EL (cell line): ENCODE results near the gene RTL5.

Source experiments
- DNase-seq: peaks from one replicate; pipeline ENCODE4 v3.0.0-alpha.2; 2016

Gene RTL5

GRCh38 chrX:72107841-72108595 is 23.7 kb downstream of the RTL5 start:
- DNase-seq = no peak

GRCh38 chrX:72107320-72107719 is 24.4 kb downstream of the RTL5 start:
- DNase-seq = peak; percentile 72

GRCh38 chrX:72105436-72105835 is 26.3 kb downstream of the RTL5 start:
- no peak for DNase-seq

DNA sequence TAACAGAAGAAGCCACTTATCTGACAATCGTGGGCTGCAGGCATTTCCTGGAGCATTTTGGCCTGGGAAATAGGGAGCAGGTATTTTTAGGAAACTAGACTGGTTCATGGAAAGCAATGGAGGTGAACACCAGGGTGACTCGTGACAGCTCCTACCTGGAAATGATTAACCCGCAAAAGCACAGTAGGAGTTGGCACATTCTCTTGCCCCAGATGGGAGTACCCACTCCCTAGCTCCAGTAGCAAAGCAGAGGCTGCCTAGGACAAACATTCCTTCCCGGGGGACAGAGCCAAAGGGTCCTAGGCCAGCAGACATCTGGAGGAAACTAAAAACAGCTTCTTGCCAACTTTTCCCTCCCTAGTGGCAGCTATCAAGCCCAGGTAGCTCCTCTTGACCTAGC is 29.0 kb downstream of the RTL5 start:
- DNase-seq = no peak

- DNase-seq = no peak
Measured at GRCh38 chrX:72102126-72102525, 29.6 kb downstream of the RTL5 start.

DNA sequence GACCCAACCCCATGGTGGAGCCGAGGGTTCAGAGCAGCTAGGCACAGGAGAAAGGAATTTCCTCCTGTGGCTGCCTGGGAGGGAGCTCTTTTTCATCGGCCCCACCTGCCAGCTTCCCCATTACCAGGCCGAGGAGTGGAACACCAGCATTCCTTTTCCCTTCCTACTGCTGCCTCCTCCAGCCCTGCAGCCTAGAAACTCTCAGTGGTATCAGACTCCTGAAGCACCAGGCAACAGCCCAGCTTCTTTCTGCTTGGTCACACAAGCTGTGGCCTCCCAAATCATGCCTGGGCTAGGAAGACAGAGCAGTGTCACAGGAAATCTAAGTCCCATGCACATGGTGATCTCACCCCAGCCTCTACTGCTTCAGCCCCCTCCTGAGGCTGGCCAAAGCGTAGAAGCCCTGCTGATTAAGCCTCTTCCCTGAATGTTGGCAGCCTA is 30.1 kb downstream of the RTL5 start:
- DNase-seq = no peak

GRCh38 chrX:72100824-72101351 is 30.8 kb downstream of the RTL5 start:
- DNase-seq = no peak

- DNase-seq = no peak
Measured at GRCh38 chrX:72100051-72100755, 31.5 kb downstream of the RTL5 start.

- no peak for DNase-seq
Measured at GRCh38 chrX:72097098-72097497, 34.6 kb downstream of the RTL5 start.

DNA sequence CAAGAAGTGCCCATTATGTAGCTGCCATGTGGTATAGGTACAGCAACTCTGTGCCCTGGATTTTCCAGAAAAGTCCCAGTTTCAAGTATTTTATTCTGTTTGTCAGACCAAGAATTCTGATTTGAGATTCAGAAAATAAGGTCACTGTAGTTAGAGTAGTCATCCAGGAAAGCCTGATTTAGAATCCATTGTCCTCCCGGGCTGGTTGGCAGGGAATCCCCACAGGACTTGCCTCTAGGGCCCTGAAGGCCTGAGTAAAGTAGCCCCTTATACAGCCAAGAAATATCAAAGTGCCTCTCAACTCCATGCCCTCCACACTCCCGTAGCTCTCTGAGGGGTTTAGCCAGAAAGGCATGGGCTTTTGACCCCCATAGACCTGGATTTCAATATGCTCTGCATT is 36.3 kb downstream of the RTL5 start:
- DNase-seq = no peak

- DNase-seq = no peak
Measured at GRCh38 chrX:72094894-72095293, 36.8 kb downstream of the RTL5 start.

- DNase-seq = no peak
Measured at GRCh38 chrX:72089254-72089653, 42.5 kb downstream of the RTL5 start.

DNA sequence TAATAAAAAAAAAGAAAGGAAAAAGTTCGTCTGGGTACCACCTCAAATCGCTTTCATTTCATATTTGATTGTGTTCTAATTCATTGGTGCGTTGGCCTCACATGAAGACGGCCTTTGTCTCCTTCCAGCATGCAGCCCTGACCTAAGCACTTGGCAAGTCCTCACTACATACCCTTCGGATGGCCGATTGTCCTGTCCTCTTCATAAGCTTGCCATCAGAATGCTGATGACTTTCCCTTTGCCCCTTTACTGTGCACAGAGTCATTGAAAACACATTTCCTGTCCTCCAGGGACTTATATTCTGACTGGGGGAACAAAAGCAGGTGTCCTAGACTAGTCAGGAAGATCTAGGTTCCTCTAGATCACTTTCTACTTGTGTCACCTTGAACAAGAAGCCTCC is 43.0 kb downstream of the RTL5 start:
- DNase-seq = no peak

DNA sequence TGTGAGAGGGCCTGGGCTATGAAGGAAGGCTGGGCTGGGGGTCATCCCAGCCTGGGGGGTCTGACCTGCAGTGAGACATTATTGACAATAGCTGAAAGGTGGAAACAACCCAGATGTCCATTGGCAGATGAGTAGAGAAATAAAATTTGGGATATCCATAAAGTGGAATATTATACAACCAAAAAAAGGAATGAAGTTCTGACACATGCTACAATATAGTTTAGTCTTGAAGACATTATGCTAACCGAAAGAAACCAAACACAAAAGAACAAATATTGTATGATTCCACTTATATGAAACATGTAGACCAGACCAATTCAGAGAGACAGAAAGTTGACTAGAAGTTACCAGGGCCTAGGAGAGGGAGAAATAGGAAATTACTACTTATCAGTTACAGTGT is 44.7 kb downstream of the RTL5 start:
- DNase-seq = no peak

GRCh38 chrX:72084114-72084513 is 47.6 kb downstream of the RTL5 start:
- DNase-seq = no peak

GRCh38 chrX:72083291-72083690 is 48.4 kb downstream of the RTL5 start:
- DNase-seq = no peak

GRCh38 chrX:72081605-72082320 is 50.0 kb downstream of the RTL5 start:
- DNase-seq = no peak

DNA sequence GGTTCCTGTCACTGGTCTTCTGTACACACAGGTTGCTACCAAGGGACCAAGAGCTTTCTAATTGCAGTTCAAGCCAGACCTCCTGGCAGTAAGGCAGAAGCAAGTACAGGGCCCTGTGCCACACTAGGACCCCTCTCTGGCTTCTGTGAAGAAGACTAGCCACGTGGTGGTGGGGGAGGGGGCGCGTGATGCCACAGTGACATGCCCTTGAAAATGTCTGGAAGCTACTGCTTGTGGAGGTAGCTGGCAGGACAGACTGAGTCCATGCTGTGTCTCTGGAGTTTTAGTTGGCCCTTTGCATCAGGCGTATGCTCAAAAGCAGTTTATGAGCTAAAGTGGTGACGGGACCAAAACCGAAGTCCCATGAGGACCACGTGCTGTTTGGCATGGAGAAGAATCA is 50.9 kb downstream of the RTL5 start:
- DNase-seq = no peak

DNA sequence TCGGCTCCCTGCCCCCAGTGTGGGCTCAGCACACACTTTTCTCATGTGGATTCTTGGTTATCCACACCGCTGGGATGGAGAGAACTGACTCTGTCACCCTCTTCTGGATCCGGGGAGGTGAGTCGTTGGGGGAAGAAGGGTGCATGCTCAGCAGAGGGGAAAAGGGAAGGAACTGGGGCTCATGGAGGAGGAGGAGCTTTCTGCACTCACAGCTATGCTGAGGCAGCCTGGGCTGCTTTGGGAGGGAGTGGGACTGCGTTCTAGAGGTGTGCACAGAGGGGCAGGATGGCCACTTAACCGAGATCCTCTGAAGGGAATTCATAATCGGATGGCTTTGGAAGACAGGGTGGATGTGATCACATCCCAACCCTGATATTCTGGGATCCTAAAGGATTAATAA is 51.6 kb downstream of the RTL5 start:
- DNase-seq = no peak

DNA sequence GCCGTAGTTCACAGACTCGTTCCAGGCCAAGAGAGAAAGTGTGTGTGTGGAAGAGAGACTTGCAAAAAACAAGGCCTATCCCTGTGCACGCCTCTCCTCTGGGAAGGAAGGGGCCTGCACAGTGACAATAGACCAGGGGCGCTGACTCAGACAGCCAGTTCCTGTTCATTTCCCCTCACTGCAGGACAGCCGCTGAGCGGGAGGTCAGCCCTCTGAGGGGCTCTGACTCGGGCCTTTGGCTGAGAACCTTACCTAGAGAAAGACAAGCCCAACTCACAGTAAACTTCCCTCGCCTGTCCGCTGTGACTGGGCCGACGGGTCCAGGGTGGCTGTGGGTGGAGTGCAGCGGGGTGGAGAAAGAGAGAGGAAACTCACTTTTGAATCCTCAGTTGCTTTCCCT is 52.1 kb downstream of the RTL5 start:
- no peak for DNase-seq

DNA sequence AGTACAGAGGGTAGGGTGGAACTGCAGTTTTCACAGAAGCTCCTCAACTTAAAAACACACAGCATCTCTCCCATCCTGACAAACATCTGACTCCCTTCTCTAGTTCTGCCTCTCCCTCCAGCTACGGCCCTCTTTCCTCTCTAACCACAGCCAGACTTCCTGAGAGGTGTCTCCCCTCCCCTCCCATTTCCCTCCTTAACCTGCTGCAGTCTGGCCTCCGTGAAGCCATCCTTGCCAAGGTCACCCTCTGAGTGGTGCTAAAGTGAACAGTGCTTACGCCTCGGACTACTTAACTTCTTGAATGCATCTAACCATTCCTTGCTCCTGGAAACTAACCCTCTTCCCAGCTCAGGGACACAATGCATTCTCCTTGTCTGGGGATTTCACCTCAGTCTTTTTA is 53.3 kb downstream of the RTL5 start:
- no peak for DNase-seq
